Measurements from ENCODE around the gene HK3. TPM values are rescaled to one million over a fixed set of nuclear protein-coding genes. Genes with fewer than 3 reads are reported as not detected.

Gene HK3
- total and polyA plus RNA-seq, 2 experiments from 2014 or later: not detected

DNA sequence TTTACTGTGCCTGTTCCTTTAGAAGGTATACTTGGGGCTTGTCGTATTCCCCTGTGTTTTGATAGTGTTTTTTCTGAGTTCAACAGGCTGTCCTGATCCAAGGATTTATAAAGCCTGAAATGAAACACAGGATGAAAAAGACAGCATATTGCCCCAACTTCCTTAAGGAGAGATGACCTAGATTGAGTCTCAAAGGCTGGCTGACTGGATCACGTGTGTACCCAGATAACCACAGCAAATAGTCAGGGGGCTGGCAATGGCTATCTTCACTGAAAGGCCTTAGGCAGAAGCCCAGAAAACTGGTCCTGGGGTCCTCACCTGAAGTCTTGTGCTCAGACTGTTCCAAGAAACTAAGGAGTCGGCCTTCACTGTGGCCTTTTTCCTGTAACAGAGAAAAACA, 7.7 kb upstream of the HK3 start:
- no peak for TF ChIP-seq NANOG (IDR thresholded peaks at IDR 0.05; ENCODE audit: borderline replicate concordance)
- TF ChIP-seq POLR2AphosphoS5 (IDR thresholded peaks at IDR 0.05; ENCODE audit: low read depth): no peak
- no peak for TF ChIP-seq ZNF114 (CRISPR knock-in tag; IDR thresholded peaks at IDR 0.05)
- no peak for TF ChIP-seq CREB1 (CRISPR knock-in tag; IDR thresholded peaks at IDR 0.05; ENCODE audit: low read depth)
- TF ChIP-seq, protein P1, sequence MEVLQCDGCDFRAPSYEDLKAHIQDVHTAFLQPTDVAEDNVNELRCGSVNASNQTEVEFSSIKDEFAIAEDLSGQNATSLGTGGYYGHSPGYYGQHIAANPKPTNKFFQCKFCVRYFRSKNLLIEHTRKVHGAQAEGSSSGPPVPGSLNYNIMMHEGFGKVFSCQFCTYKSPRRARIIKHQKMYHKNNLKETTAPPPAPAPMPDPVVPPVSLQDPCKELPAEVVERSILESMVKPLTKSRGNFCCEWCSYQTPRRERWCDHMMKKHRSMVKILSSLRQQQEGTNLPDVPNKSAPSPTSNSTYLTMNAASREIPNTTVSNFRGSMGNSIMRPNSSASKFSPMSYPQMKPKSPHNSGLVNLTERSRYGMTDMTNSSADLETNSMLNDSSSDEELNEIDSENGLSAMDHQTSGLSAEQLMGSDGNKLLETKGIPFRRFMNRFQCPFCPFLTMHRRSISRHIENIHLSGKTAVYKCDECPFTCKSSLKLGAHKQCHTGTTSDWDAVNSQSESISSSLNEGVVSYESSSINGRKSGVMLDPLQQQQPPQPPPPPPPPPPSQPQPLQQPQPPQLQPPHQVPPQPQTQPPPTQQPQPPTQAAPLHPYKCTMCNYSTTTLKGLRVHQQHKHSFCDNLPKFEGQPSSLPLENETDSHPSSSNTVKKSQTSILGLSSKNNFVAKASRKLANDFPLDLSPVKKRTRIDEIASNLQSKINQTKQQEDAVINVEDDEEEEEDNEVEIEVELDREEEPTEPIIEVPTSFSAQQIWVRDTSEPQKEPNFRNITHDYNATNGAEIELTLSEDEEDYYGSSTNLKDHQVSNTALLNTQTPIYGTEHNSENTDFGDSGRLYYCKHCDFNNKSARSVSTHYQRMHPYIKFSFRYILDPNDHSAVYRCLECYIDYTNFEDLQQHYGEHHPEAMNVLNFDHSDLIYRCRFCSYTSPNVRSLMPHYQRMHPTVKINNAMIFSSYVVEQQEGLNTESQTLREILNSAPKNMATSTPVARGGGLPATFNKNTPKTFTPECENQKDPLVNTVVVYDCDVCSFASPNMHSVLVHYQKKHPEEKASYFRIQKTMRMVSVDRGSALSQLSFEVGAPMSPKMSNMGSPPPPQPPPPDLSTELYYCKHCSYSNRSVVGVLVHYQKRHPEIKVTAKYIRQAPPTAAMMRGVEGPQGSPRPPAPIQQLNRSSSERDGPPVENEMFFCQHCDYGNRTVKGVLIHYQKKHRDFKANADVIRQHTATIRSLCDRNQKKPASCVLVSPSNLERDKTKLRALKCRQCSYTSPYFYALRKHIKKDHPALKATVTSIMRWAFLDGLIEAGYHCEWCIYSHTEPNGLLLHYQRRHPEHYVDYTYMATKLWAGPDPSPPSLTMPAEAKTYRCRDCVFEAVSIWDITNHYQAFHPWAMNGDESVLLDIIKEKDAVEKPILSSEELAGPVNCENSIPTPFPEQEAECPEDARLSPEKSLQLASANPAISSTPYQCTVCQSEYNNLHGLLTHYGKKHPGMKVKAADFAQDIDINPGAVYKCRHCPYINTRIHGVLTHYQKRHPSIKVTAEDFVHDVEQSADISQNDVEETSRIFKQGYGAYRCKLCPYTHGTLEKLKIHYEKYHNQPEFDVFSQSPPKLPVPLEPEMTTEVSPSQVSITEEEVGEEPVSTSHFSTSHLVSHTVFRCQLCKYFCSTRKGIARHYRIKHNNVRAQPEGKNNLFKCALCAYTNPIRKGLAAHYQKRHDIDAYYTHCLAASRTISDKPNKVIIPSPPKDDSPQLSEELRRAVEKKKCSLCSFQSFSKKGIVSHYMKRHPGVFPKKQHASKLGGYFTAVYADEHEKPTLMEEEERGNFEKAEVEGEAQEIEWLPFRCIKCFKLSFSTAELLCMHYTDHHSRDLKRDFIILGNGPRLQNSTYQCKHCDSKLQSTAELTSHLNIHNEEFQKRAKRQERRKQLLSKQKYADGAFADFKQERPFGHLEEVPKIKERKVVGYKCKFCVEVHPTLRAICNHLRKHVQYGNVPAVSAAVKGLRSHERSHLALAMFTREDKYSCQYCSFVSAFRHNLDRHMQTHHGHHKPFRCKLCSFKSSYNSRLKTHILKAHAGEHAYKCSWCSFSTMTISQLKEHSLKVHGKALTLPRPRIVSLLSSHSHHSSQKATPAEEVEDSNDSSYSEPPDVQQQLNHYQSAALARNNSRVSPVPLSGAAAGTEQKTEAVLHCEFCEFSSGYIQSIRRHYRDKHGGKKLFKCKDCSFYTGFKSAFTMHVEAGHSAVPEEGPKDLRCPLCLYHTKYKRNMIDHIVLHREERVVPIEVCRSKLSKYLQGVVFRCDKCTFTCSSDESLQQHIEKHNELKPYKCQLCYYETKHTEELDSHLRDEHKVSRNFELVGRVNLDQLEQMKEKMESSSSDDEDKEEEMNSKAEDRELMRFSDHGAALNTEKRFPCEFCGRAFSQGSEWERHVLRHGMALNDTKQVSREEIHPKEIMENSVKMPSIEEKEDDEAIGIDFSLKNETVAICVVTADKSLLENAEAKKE (CRISPR knock-in tag; IDR thresholded peaks at IDR 0.05): no peak
- TF ChIP-seq, protein P2, sequence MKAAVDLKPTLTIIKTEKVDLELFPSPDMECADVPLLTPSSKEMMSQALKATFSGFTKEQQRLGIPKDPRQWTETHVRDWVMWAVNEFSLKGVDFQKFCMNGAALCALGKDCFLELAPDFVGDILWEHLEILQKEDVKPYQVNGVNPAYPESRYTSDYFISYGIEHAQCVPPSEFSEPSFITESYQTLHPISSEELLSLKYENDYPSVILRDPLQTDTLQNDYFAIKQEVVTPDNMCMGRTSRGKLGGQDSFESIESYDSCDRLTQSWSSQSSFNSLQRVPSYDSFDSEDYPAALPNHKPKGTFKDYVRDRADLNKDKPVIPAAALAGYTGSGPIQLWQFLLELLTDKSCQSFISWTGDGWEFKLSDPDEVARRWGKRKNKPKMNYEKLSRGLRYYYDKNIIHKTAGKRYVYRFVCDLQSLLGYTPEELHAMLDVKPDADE (IDR thresholded peaks at IDR 0.05): no peak
- no peak for TF ChIP-seq STAT1 (IDR thresholded peaks at IDR 0.05; ENCODE audit: unreplicated experiment)
- TF ChIP-seq, protein P3, sequence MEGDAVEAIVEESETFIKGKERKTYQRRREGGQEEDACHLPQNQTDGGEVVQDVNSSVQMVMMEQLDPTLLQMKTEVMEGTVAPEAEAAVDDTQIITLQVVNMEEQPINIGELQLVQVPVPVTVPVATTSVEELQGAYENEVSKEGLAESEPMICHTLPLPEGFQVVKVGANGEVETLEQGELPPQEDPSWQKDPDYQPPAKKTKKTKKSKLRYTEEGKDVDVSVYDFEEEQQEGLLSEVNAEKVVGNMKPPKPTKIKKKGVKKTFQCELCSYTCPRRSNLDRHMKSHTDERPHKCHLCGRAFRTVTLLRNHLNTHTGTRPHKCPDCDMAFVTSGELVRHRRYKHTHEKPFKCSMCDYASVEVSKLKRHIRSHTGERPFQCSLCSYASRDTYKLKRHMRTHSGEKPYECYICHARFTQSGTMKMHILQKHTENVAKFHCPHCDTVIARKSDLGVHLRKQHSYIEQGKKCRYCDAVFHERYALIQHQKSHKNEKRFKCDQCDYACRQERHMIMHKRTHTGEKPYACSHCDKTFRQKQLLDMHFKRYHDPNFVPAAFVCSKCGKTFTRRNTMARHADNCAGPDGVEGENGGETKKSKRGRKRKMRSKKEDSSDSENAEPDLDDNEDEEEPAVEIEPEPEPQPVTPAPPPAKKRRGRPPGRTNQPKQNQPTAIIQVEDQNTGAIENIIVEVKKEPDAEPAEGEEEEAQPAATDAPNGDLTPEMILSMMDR (conservative IDR thresholded peaks at IDR 0.05; ENCODE audit: low read depth in 2 of 2): no peak
- no peak for TF ChIP-seq ZNF331 (CRISPR knock-in tag; IDR thresholded peaks at IDR 0.05; ENCODE audit: low read depth)
- TF ChIP-seq JUNB (IDR thresholded peaks at IDR 0.05; ENCODE audit: unreplicated experiment): no peak
- TF ChIP-seq EZH2 (IDR thresholded peaks at IDR 0.05; ENCODE audit: low read depth, unreplicated experiment): no peak
- TF ChIP-seq, protein P4, sequence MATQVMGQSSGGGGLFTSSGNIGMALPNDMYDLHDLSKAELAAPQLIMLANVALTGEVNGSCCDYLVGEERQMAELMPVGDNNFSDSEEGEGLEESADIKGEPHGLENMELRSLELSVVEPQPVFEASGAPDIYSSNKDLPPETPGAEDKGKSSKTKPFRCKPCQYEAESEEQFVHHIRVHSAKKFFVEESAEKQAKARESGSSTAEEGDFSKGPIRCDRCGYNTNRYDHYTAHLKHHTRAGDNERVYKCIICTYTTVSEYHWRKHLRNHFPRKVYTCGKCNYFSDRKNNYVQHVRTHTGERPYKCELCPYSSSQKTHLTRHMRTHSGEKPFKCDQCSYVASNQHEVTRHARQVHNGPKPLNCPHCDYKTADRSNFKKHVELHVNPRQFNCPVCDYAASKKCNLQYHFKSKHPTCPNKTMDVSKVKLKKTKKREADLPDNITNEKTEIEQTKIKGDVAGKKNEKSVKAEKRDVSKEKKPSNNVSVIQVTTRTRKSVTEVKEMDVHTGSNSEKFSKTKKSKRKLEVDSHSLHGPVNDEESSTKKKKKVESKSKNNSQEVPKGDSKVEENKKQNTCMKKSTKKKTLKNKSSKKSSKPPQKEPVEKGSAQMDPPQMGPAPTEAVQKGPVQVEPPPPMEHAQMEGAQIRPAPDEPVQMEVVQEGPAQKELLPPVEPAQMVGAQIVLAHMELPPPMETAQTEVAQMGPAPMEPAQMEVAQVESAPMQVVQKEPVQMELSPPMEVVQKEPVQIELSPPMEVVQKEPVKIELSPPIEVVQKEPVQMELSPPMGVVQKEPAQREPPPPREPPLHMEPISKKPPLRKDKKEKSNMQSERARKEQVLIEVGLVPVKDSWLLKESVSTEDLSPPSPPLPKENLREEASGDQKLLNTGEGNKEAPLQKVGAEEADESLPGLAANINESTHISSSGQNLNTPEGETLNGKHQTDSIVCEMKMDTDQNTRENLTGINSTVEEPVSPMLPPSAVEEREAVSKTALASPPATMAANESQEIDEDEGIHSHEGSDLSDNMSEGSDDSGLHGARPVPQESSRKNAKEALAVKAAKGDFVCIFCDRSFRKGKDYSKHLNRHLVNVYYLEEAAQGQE (IDR thresholded peaks at IDR 0.05; ENCODE audit: unreplicated experiment): no peak
- no peak for TF ChIP-seq EZH2phosphoT487 (IDR thresholded peaks at IDR 0.05; ENCODE audit: unreplicated experiment)
- ATAC-seq (no peak), DNase-seq (ENCODE audit: low spot score) (no peak)
- H3K27ac ChIP-seq (ENCODE audit: low read depth): no peak overlapping the region
- no peak overlapping the region for H3K4me3 ChIP-seq
- H3K9me2 ChIP-seq (ENCODE audit: insufficient read depth): no peaks in the 10 kb centered on the region
- no peaks in the 10 kb centered on the region for H3F3A ChIP-seq (replicated peaks; ENCODE audit: low read depth)
- no peak overlapping the region for H3K4me3 Mint-ChIP-seq
- no peaks in the 10 kb centered on the region for H3K9me3 Mint-ChIP-seq
- H3K36me3 Mint-ChIP-seq (ENCODE audit: low read depth): peaks cover 51% of the 10 kb centered on the region
- no peaks in the 10 kb centered on the region for H3K79me2 ChIP-seq (replicated peaks; ENCODE audit: insufficient read depth)
- H3K4me1 Mint-ChIP-seq: no peaks in the 10 kb centered on the region
- H3K4me2 ChIP-seq: no peak overlapping the region
- H3K27ac Mint-ChIP-seq: no peak overlapping the region
- no peaks in the 10 kb centered on the region for H3K4me1 ChIP-seq (ENCODE audit: insufficient read depth)
- H3K27me3 Mint-ChIP-seq (ENCODE audit: insufficient read depth, low read depth, poor library complexity): peaks cover 2% of the 10 kb centered on the region
- H4K20me1 ChIP-seq (replicated peaks; ENCODE audit: insufficient read depth): no peaks in the 10 kb centered on the region; the same call in none of the 2 replicates
- peaks cover 44% of the 10 kb centered on the region for H3K36me3 ChIP-seq (ENCODE audit: insufficient read depth)
- no peaks in the 10 kb centered on the region for H3K27me3 ChIP-seq (ENCODE audit: insufficient read depth)
- no peak overlapping the region for H2AFZ ChIP-seq
